ENCODE data around the gene UNC93B1.

Gene UNC93B1

GRCh38 chr11:68008381-68009337, 4.8 kb upstream of the UNC93B1 start:
- Histone ChIP-seq H3K4me3 (ENCODE audit: low read length) (no peak overlapping the region), H3K36me3 (ENCODE audit: control insufficient read depth, insufficient read depth, low read length) (no peaks in the 10 kb centered on the region), H3K27me3 (ENCODE audit: control insufficient read depth, insufficient read depth, low read length) (no peaks in the 10 kb centered on the region), H3K27ac (ENCODE audit: low read depth, low read length) (no peak overlapping the region), H3K9ac (ENCODE audit: low read length) (no peak overlapping the region), H3K4me1 (ENCODE audit: control insufficient read depth, insufficient read depth, low read length) (peaks cover 12% of the 10 kb centered on the region)

- Histone ChIP-seq H3K9ac (ENCODE audit: low read length) (no peak overlapping the region), H3K4me3 (ENCODE audit: low read length) (no peak overlapping the region), H3K27me3 (ENCODE audit: control insufficient read depth, insufficient read depth, low read length) (no peaks in the 10 kb centered on the region), H3K36me3 (ENCODE audit: control insufficient read depth, insufficient read depth, low read length) (no peaks in the 10 kb centered on the region), H3K4me1 (ENCODE audit: control insufficient read depth, insufficient read depth, low read length) (peaks cover 12% of the 10 kb centered on the region), H3K27ac (ENCODE audit: low read depth, low read length) (no peak overlapping the region)
Measured at GRCh38 chr11:68007498-68008380, 3.8 kb upstream of the UNC93B1 start.

- H3K4me1 ChIP-seq (ENCODE audit: control insufficient read depth, insufficient read depth, low read length): peaks cover 12% of the 10 kb centered on the region
- no peaks in the 10 kb centered on the region for H3K27me3 ChIP-seq (ENCODE audit: control insufficient read depth, insufficient read depth, low read length)
- H3K36me3 ChIP-seq (ENCODE audit: control insufficient read depth, insufficient read depth, low read length): no peaks in the 10 kb centered on the region
- no peak overlapping the region for H3K4me3 ChIP-seq (ENCODE audit: low read length)
- no peak overlapping the region for H3K9ac ChIP-seq (ENCODE audit: low read length)
- H3K27ac ChIP-seq (ENCODE audit: low read depth, low read length): no peak overlapping the region
Measured at GRCh38 chr11:68006606-68007166, 2.8 kb upstream of the UNC93B1 start.

- Histone ChIP-seq H3K4me3 (ENCODE audit: low read length) (peak overlapping the region; percentile 66), H3K4me1 (ENCODE audit: control insufficient read depth, insufficient read depth, low read length) (peaks cover 1% of the 10 kb centered on the region), H3K27me3 (ENCODE audit: control insufficient read depth, insufficient read depth, low read length) (no peaks in the 10 kb centered on the region), H3K9ac (ENCODE audit: low read length) (no peak overlapping the region), H3K36me3 (ENCODE audit: control insufficient read depth, insufficient read depth, low read length) (no peaks in the 10 kb centered on the region), H3K27ac (ENCODE audit: low read depth, low read length) (no peak overlapping the region)
Measured at GRCh38 chr11:68004551-68005335, 846 bp upstream of the UNC93B1 start.

GRCh38 chr11:68002938-68003845, 705 bp downstream of the UNC93B1 start:
- H3K27ac ChIP-seq (ENCODE audit: low read depth, low read length): peak overlapping the region; percentile 38
- no peaks in the 10 kb centered on the region for H3K36me3 ChIP-seq (ENCODE audit: control insufficient read depth, insufficient read depth, low read length)
- peak overlapping the region; percentile 66 for H3K4me3 ChIP-seq (ENCODE audit: low read length)
- no peaks in the 10 kb centered on the region for H3K27me3 ChIP-seq (ENCODE audit: control insufficient read depth, insufficient read depth, low read length)
- H3K4me1 ChIP-seq (ENCODE audit: control insufficient read depth, insufficient read depth, low read length): no peaks in the 10 kb centered on the region
- no peak overlapping the region for H3K9ac ChIP-seq (ENCODE audit: low read length)

GRCh38 chr11:68002575-68002937, 1.3 kb downstream of the UNC93B1 start:
- Histone ChIP-seq H3K4me3 (ENCODE audit: low read length) (peak overlapping the region; percentile 16), H3K27ac (ENCODE audit: low read depth, low read length) (no peak overlapping the region), H3K36me3 (ENCODE audit: control insufficient read depth, insufficient read depth, low read length) (no peaks in the 10 kb centered on the region), H3K4me1 (ENCODE audit: control insufficient read depth, insufficient read depth, low read length) (no peaks in the 10 kb centered on the region), H3K27me3 (ENCODE audit: control insufficient read depth, insufficient read depth, low read length) (no peaks in the 10 kb centered on the region), H3K9ac (ENCODE audit: low read length) (no peak overlapping the region)

- Histone ChIP-seq H3K9ac (ENCODE audit: low read length) (no peak overlapping the region), H3K27me3 (ENCODE audit: control insufficient read depth, insufficient read depth, low read length) (no peaks in the 10 kb centered on the region), H3K36me3 (ENCODE audit: control insufficient read depth, insufficient read depth, low read length) (no peaks in the 10 kb centered on the region), H3K4me3 (ENCODE audit: low read length) (no peak overlapping the region), H3K27ac (ENCODE audit: low read depth, low read length) (no peak overlapping the region), H3K4me1 (ENCODE audit: control insufficient read depth, insufficient read depth, low read length) (no peaks in the 10 kb centered on the region)
Measured at GRCh38 chr11:67999704-68000103, 4.2 kb downstream of the UNC93B1 start.

GRCh38 chr11:67999201-67999629, 4.7 kb downstream of the UNC93B1 start:
- no peaks in the 10 kb centered on the region for H3K36me3 ChIP-seq (ENCODE audit: control insufficient read depth, insufficient read depth, low read length)
- no peak overlapping the region for H3K9ac ChIP-seq (ENCODE audit: low read length)
- H3K27ac ChIP-seq (ENCODE audit: low read depth, low read length): no peak overlapping the region
- no peak overlapping the region for H3K4me3 ChIP-seq (ENCODE audit: low read length)
- H3K27me3 ChIP-seq (ENCODE audit: control insufficient read depth, insufficient read depth, low read length): no peaks in the 10 kb centered on the region
- no peaks in the 10 kb centered on the region for H3K4me1 ChIP-seq (ENCODE audit: control insufficient read depth, insufficient read depth, low read length)

- no peaks in the 10 kb centered on the region for H3K4me1 ChIP-seq (ENCODE audit: control insufficient read depth, insufficient read depth, low read length)
- no peaks in the 10 kb centered on the region for H3K36me3 ChIP-seq (ENCODE audit: control insufficient read depth, insufficient read depth, low read length)
- no peak overlapping the region for H3K9ac ChIP-seq (ENCODE audit: low read length)
- no peaks in the 10 kb centered on the region for H3K27me3 ChIP-seq (ENCODE audit: control insufficient read depth, insufficient read depth, low read length)
- no peak overlapping the region for H3K27ac ChIP-seq (ENCODE audit: low read depth, low read length)
- H3K4me3 ChIP-seq (ENCODE audit: low read length): no peak overlapping the region
Measured at GRCh38 chr11:67998150-67999045, 5.5 kb downstream of the UNC93B1 start.

GRCh38 chr11:67997475-67997921, 6.4 kb downstream of the UNC93B1 start:
- Histone ChIP-seq H3K4me3 (ENCODE audit: low read length) (peak overlapping the region; percentile 15), H3K4me1 (ENCODE audit: control insufficient read depth, insufficient read depth, low read length) (no peaks in the 10 kb centered on the region), H3K27me3 (ENCODE audit: control insufficient read depth, insufficient read depth, low read length) (no peaks in the 10 kb centered on the region), H3K36me3 (ENCODE audit: control insufficient read depth, insufficient read depth, low read length) (no peaks in the 10 kb centered on the region), H3K9ac (ENCODE audit: low read length) (no peak overlapping the region), H3K27ac (ENCODE audit: low read depth, low read length) (no peak overlapping the region)
